ENCODE results near the gene NIPSNAP3A. TPM values are rescaled to one million over a fixed set of nuclear protein-coding genes. Genes with fewer than 3 reads are reported as not detected.

NIPSNAP3A gene
- total RNA-seq, 1 donor from 2014 or later = 48.7 TPM

DNA sequence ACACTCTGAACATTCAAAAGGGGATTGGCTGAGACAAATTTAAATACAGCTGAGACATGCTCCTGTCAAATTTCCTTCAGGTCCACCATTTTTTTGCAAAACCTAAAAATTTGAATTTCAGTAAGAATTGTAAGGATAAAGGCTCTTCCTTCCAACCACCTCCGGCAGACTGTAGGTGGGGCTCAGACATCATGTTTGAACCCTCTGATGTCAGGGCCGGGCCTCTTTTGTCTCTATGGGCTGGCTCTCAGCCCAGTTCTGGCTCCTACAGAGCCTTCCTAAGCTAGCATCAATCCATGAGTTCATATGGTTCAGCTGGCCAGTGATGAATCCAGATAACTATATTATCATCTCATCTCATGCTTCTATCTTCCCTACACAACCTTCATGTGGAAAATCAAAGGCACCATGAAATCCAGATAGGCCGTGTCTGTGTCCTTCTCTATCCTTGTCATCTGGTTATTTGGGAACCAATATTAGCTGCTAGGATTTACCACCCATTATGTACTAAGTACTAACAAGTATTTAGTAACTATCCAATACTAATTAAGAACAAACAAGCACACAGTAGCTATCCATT, 60.6 kb downstream of the NIPSNAP3A start:
- peak; percentile 31 for DNase-seq (ENCODE audit: low read depth)

Other genes starting within 250 kb of the NIPSNAP3A start
- gene OR13F1, start 243.4 kb upstream of the NIPSNAP3A start, total RNA-seq = not detected in 2 replicates
- not detected in 2 replicates for gene OR13C4, start 220.5 kb upstream of the NIPSNAP3A start, total RNA-seq
- 0.30 TPM in 1 of 2 replicates, not detected in the other for gene OR13C3, start 210.8 kb upstream of the NIPSNAP3A start, total RNA-seq
- gene OR13C8, start 178.5 kb upstream of the NIPSNAP3A start, total RNA-seq = not detected in 2 replicates
- 0.15 TPM in 1 of 2 replicates, not detected in the other for gene OR13C5, start 148.3 kb upstream of the NIPSNAP3A start, total RNA-seq
- gene OR13C2, start 142.1 kb upstream of the NIPSNAP3A start, total RNA-seq = 0.30 TPM in 1 of 2 replicates, not detected in the other
- 0.10 TPM in 1 of 2 replicates, not detected in the other for gene OR13C9, start 129.5 kb upstream of the NIPSNAP3A start, total RNA-seq
- not detected in 2 replicates for gene OR13D1, start 53.2 kb upstream of the NIPSNAP3A start, total RNA-seq
- 0.35 and 1.3 TPM in 2 replicates for gene NIPSNAP3B, start 16.4 kb downstream of the NIPSNAP3A start, total RNA-seq
- gene ABCA1, start 180.5 kb downstream of the NIPSNAP3A start, total RNA-seq = 25.7 and 48.2 TPM in 2 replicates